ENCODE results near the gene POLR3B.

The POLR3B gene

GRCh38 chr12:106433055-106433454 lies 75.5 kb downstream of the POLR3B start:
- no peak for DNase-seq (ENCODE audit: low read depth)
- no peak for TF ChIP-seq CTCF (IDR thresholded peaks at IDR 0.05; ENCODE audit: insufficient read depth, low read depth, low read length, missing control alignments)
- H3K4me3 ChIP-seq (ENCODE audit: low read length), result no peak overlapping the region

- H3K4me3 ChIP-seq (ENCODE audit: low read length), result no peak overlapping the region
- no peak for TF ChIP-seq CTCF (IDR thresholded peaks at IDR 0.05; ENCODE audit: insufficient read depth, low read depth, low read length, missing control alignments)
- DNase-seq (ENCODE audit: low read depth), result no peak
Observed at GRCh38 chr12:106434526-106434925, 77.0 kb downstream of the POLR3B start.

- DNase-seq (ENCODE audit: low read depth), result peak; percentile 8
- H3K4me3 ChIP-seq (ENCODE audit: low read length), result no peak overlapping the region
- TF ChIP-seq CTCF (IDR thresholded peaks at IDR 0.05; ENCODE audit: insufficient read depth, low read depth, low read length, missing control alignments), result no peak
Observed at GRCh38 chr12:106436164-106436563, 78.6 kb downstream of the POLR3B start.

GRCh38 chr12:106442575-106442974 lies 85.0 kb downstream of the POLR3B start:
- no peak overlapping the region for H3K4me3 ChIP-seq (ENCODE audit: low read length)
- no peak for DNase-seq (ENCODE audit: low read depth)
- TF ChIP-seq CTCF (IDR thresholded peaks at IDR 0.05; ENCODE audit: insufficient read depth, low read depth, low read length, missing control alignments), result no peak

GRCh38 chr12:106445053-106445452 lies 87.5 kb downstream of the POLR3B start:
- TF ChIP-seq CTCF (IDR thresholded peaks at IDR 0.05; ENCODE audit: insufficient read depth, low read depth, low read length, missing control alignments), result no peak
- no peak for DNase-seq (ENCODE audit: low read depth)
- H3K4me3 ChIP-seq (ENCODE audit: low read length), result no peak overlapping the region

- no peak overlapping the region for H3K4me3 ChIP-seq (ENCODE audit: low read length)
- no peak for TF ChIP-seq CTCF (IDR thresholded peaks at IDR 0.05; ENCODE audit: insufficient read depth, low read depth, low read length, missing control alignments)
- DNase-seq (ENCODE audit: low read depth), result no peak
Observed at GRCh38 chr12:106445959-106446358, 88.4 kb downstream of the POLR3B start.

GRCh38 chr12:106446419-106447092 lies 89.0 kb downstream of the POLR3B start:
- no peak overlapping the region for H3K4me3 ChIP-seq (ENCODE audit: low read length)
- no peak for TF ChIP-seq CTCF (IDR thresholded peaks at IDR 0.05; ENCODE audit: insufficient read depth, low read depth, low read length, missing control alignments)
- no peak for DNase-seq (ENCODE audit: low read depth)

All from epithelial cell of esophagus (primary cell).